BLaER1 treated with 17β-estradiol and CSF1 and Interleukin-3, amounts not matched to agents 10 nM and 100 nM (cell line): ENCODE data around the gene ELF1.
A peak's percentile ranks its signal among the peaks of the same experiment; 100 is the strongest.

Experiments
- H3K27ac ChIP-seq, 11 experiments: shearing (Covaris generic); formaldehyde crosslinking; 2 replicates each; pipeline ENCODE4 v1.8.1; 2022
- H3K27me3 ChIP-seq, 11 experiments: shearing (Covaris generic); formaldehyde crosslinking; 2 replicates each; pipeline ENCODE4 v1.8.1; 2022
- H3K36me3 ChIP-seq, 11 experiments: shearing (Covaris generic); formaldehyde crosslinking; 2 replicates each; pipeline ENCODE4 v1.8.1; 2022
- H3K4me1 ChIP-seq, 10 experiments: shearing (Covaris generic); formaldehyde crosslinking; 2 replicates each; pipeline ENCODE4 v1.8.1; 2022
- H3K4me2 ChIP-seq, 11 experiments: shearing (Covaris generic); formaldehyde crosslinking; 2 replicates each; pipeline ENCODE4 v1.8.1; 2022
- H3K4me3 ChIP-seq, 10 experiments: shearing (Covaris generic); formaldehyde crosslinking; 2 replicates each; pipeline ENCODE4 v1.8.1; 2022
- H3K9ac ChIP-seq, 11 experiments: shearing (Covaris generic); formaldehyde crosslinking; 2 replicates each; pipeline ENCODE4 v1.8.1; 2022
- H3K9me3 ChIP-seq, 11 experiments: shearing (Covaris generic); formaldehyde crosslinking; replicated peaks in 1 of 11; 2 replicates each; pipeline ENCODE4 v1.8.1; 2022
- H4K20me1 ChIP-seq, 11 experiments: shearing (Covaris generic); formaldehyde crosslinking; 2 replicates each; pipeline ENCODE4 v1.8.1; 2022
- Cebpa-rat ChIP-seq, 11 experiments: shearing (Covaris generic); IDR thresholded peaks; 2 replicates each; pipeline ENCODE4 v1.8.1; 2022

ELF1 gene

GRCh38 chr13:40970803-40971202, 48.3 kb downstream of the ELF1 start:
- peak overlapping the region; percentile 25 to 99 (median 74); a peak in 16 of 22 replicates for H3K4me2 ChIP-seq
- peak overlapping the region in 6 of 11 experiments; percentile 11 to 89 (median 61); a peak in 8 of 22 replicates for H3K27ac ChIP-seq
- peaks cover 76 to 100% (median 99%) of the 10 kb centered on the region in 10 experiments for H3K4me1 ChIP-seq
- H3K27me3 ChIP-seq, result no peaks in the 10 kb centered on the region
- no peak for TF ChIP-seq Cebpa-rat (IDR thresholded peaks at IDR 0.05)
- peaks cover 86 to 100% (median 100%) of the 10 kb centered on the region in 11 experiments for H4K20me1 ChIP-seq
- H3K9ac ChIP-seq, result 0 out of 22 replicates have a peak overlapping the region, but pooled peaks of 1 of the 11 experiments have one; percentile 10
- no peak overlapping the region for H3K4me3 ChIP-seq
- H3K36me3 ChIP-seq, result peaks cover 13 to 91% (median 69%) of the 10 kb centered on the region in 11 experiments; a peak in 21 of 22 replicates
- no peaks in the 10 kb centered on the region for H3K9me3 ChIP-seq

- peaks cover 78 to 100% (median 99%) of the 10 kb centered on the region in 10 experiments for H3K4me1 ChIP-seq
- H3K9ac ChIP-seq, result no peak overlapping the region
- H3K36me3 ChIP-seq, result peaks cover 17 to 94% (median 81%) of the 10 kb centered on the region in 11 experiments; a peak in 20 of 22 replicates
- peak overlapping the region in 10 of 11 experiments; percentile 8 to 89 (median 78); a peak in 14 of 22 replicates for H3K27ac ChIP-seq
- H3K4me3 ChIP-seq, result no peak overlapping the region
- no peak for TF ChIP-seq Cebpa-rat (IDR thresholded peaks at IDR 0.05)
- H4K20me1 ChIP-seq, result peaks cover 80 to 100% (median 100%) of the 10 kb centered on the region in 11 experiments
- H3K9me3 ChIP-seq, result no peaks in the 10 kb centered on the region
- H3K4me2 ChIP-seq, result peak overlapping the region; percentile 28 to 99 (median 74)
- no peaks in the 10 kb centered on the region for H3K27me3 ChIP-seq
Observed at GRCh38 chr13:40969169-40969901, 49.8 kb downstream of the ELF1 start.

- H3K4me3 ChIP-seq, result no peak overlapping the region
- peaks cover 21 to 95% (median 75%) of the 10 kb centered on the region in 11 experiments; a peak in 20 of 22 replicates for H3K36me3 ChIP-seq
- peaks cover 84 to 100% (median 99%) of the 10 kb centered on the region in 10 experiments for H3K4me1 ChIP-seq
- H3K27ac ChIP-seq, result peak overlapping the region in 9 of 11 experiments; percentile 11 to 89 (median 80); a peak in 15 of 22 replicates
- peak overlapping the region; percentile 14 to 99 (median 74); a peak in 18 of 22 replicates for H3K4me2 ChIP-seq
- peaks cover 80 to 100% (median 100%) of the 10 kb centered on the region in 11 experiments for H4K20me1 ChIP-seq
- peak overlapping the region in 1 of 11 experiments; percentile 20; a peak in 2 of 22 replicates for H3K9ac ChIP-seq
- no peaks in the 10 kb centered on the region for H3K27me3 ChIP-seq
- H3K9me3 ChIP-seq, result no peaks in the 10 kb centered on the region
- TF ChIP-seq Cebpa-rat (IDR thresholded peaks at IDR 0.05), result no peak
Observed at GRCh38 chr13:40968416-40969000, 50.6 kb downstream of the ELF1 start.

GRCh38 chr13:40966298-40966697, 52.8 kb downstream of the ELF1 start:
- no peaks in the 10 kb centered on the region for H3K9me3 ChIP-seq
- peaks cover 66 to 100% (median 100%) of the 10 kb centered on the region in 11 experiments for H4K20me1 ChIP-seq
- peak overlapping the region; percentile 39 to 89 (median 79); a peak in 21 of 22 replicates for H3K27ac ChIP-seq
- H3K4me1 ChIP-seq, result peaks cover 94 to 100% (median 99%) of the 10 kb centered on the region in 10 experiments
- peak overlapping the region; percentile 46 to 99 (median 80); a peak in 21 of 22 replicates for H3K4me2 ChIP-seq
- H3K9ac ChIP-seq, result peak overlapping the region in 9 of 11 experiments; percentile 24 to 73 (median 58); a peak in 14 of 22 replicates
- peak in 4 of 11 experiments; percentile 67 to 92 (median 83); a peak in 8 of 22 replicates for TF ChIP-seq Cebpa-rat (IDR thresholded peaks at IDR 0.05)
- H3K36me3 ChIP-seq, result peaks cover 15 to 96% (median 68%) of the 10 kb centered on the region in 11 experiments; a peak in 19 of 22 replicates
- no peaks in the 10 kb centered on the region for H3K27me3 ChIP-seq
- peak overlapping the region in 6 of 10 experiments; percentile 3 to 41 (median 23); a peak in 5 of 20 replicates for H3K4me3 ChIP-seq

- Histone ChIP-seq H3K27ac (peak overlapping the region in 10 of 11 experiments; percentile 21 to 89 (median 82); a peak in 18 of 22 replicates), H3K4me2 (peak overlapping the region; percentile 63 to 99 (median 90))
Observed at GRCh38 chr13:40963927-40964326, 55.2 kb downstream of the ELF1 start.

GRCh38 chr13:40961826-40962225, 57.3 kb downstream of the ELF1 start:
- peak overlapping the region in 7 of 10 experiments; percentile 31 to 50 (median 43); a peak in 12 of 20 replicates for H3K4me3 ChIP-seq

More at GRCh38 chr13:40963927-40964326, 55.2 kb downstream of the ELF1 start:
- Histone ChIP-seq H3K4me3 (no peak overlapping the region), H4K20me1 (peaks cover 42 to 100% (median 100%) of the 10 kb centered on the region in 11 experiments; a peak in 21 of 22 replicates), H3K36me3 (peaks cover 25 to 96% (median 70%) of the 10 kb centered on the region in 11 experiments; a peak in 21 of 22 replicates), H3K4me1 (peaks cover 73 to 97% (median 86%) of the 10 kb centered on the region in 10 experiments), H3K9ac (peak overlapping the region in 1 of 11 experiments; percentile 13; a peak in 3 of 22 replicates), H3K27me3 (no peaks in the 10 kb centered on the region), H3K9me3 (peaks cover 0 to under 1% (median 0%) of the 10 kb centered on the region in 11 experiments; a peak in 2 of 22 replicates)
- TF ChIP-seq Cebpa-rat (IDR thresholded peaks at IDR 0.05), result no peak

GRCh38 chr13:40961214-40961613, 57.9 kb downstream of the ELF1 start:
- TF ChIP-seq Cebpa-rat (IDR thresholded peaks at IDR 0.05), result no peak
- Histone ChIP-seq H3K27ac (peak overlapping the region; percentile 67 to 89 (median 81)), H3K4me1 (peaks cover 49 to 75% (median 59%) of the 10 kb centered on the region in 10 experiments), H3K9ac (peak overlapping the region; percentile 64 to 81 (median 75)), H3K36me3 (peaks cover 42 to 95% (median 72%) of the 10 kb centered on the region in 11 experiments), H3K4me3 (peak overlapping the region in 7 of 10 experiments; percentile 31 to 50 (median 43); a peak in 12 of 20 replicates), H3K27me3 (no peaks in the 10 kb centered on the region), H4K20me1 (peaks cover 25 to 96% (median 89%) of the 10 kb centered on the region in 11 experiments; a peak in 21 of 22 replicates), H3K9me3 (peaks cover 0 to 16% (median 7%) of the 10 kb centered on the region in 11 experiments; a peak in 9 of 22 replicates), H3K4me2 (peak overlapping the region; percentile 63 to 99 (median 90))

More at GRCh38 chr13:40961826-40962225, 57.3 kb downstream of the ELF1 start:
- Histone ChIP-seq H4K20me1 (peaks cover 28 to 96% (median 95%) of the 10 kb centered on the region in 11 experiments; a peak in 21 of 22 replicates), H3K9me3 (peaks cover 0 to 16% (median 7%) of the 10 kb centered on the region in 11 experiments; a peak in 9 of 22 replicates), H3K4me2 (peak overlapping the region; percentile 63 to 99 (median 90)), H3K36me3 (peaks cover 42 to 94% (median 72%) of the 10 kb centered on the region in 11 experiments), H3K4me1 (peaks cover 56 to 80% (median 65%) of the 10 kb centered on the region in 10 experiments), H3K9ac (peak overlapping the region; percentile 64 to 81 (median 75)), H3K27me3 (no peaks in the 10 kb centered on the region), H3K27ac (peak overlapping the region; percentile 67 to 89 (median 81))
- no peak for TF ChIP-seq Cebpa-rat (IDR thresholded peaks at IDR 0.05)

GRCh38 chr13:40960716-40961115, 58.4 kb downstream of the ELF1 start:
- Histone ChIP-seq H3K27ac (peak overlapping the region; percentile 67 to 89 (median 81); a peak in 21 of 22 replicates), H3K4me3 (peak overlapping the region in 4 of 10 experiments; percentile 29 to 50 (median 38); a peak in 3 of 20 replicates), H4K20me1 (peaks cover 25 to 91% (median 84%) of the 10 kb centered on the region in 11 experiments; a peak in 21 of 22 replicates), H3K4me1 (peaks cover 44 to 70% (median 54%) of the 10 kb centered on the region in 10 experiments), H3K9ac (peak overlapping the region in 10 of 11 experiments; percentile 33 to 79 (median 72); a peak in 17 of 22 replicates), H3K4me2 (peak overlapping the region; percentile 19 to 99 (median 90); a peak in 18 of 22 replicates), H3K36me3 (peaks cover 42 to 92% (median 68%) of the 10 kb centered on the region in 11 experiments), H3K27me3 (no peaks in the 10 kb centered on the region), H3K9me3 (peaks cover 0 to 16% (median 7%) of the 10 kb centered on the region in 11 experiments; a peak in 9 of 22 replicates)
- no peak for TF ChIP-seq Cebpa-rat (IDR thresholded peaks at IDR 0.05)
